ENCODE data around the gene AADAT.
A peak's percentile ranks its signal among the peaks of the same experiment; 100 is the strongest.

AADAT gene

GRCh38 chr4:170027181-170027829, 62.5 kb downstream of the AADAT start:
- peak; percentile 86 for DNase-seq

GRCh38 chr4:170026253-170027021, 63.3 kb downstream of the AADAT start, which contains the start of gene MFAP3L:
Gene MFAP3L (minus strand): TSS chr4:170026395. CDS start chr4:170005877, 20,518 bp downstream.
- peak; percentile 71 for DNase-seq

- DNase-seq: peak; percentile 6
Measured at GRCh38 chr4:170025523-170026252, 64.1 kb downstream of the AADAT start.

- DNase-seq: no peak
Measured at GRCh38 chr4:170022211-170022610, 67.5 kb downstream of the AADAT start.

- no peak for DNase-seq
Measured at GRCh38 chr4:170017252-170017651, 72.5 kb downstream of the AADAT start.

- DNase-seq: no peak
Measured at GRCh38 chr4:170015285-170015684, 74.5 kb downstream of the AADAT start.

GRCh38 chr4:170014359-170015011, 75.3 kb downstream of the AADAT start:
- DNase-seq: no peak

- no peak for DNase-seq
Measured at GRCh38 chr4:170012629-170012958, 77.2 kb downstream of the AADAT start.

GRCh38 chr4:170011921-170012628, 77.7 kb downstream of the AADAT start:
- no peak for DNase-seq

All from activated gamma-delta T cell treated with Interleukin-2 at 50 U/mL for 16 hours (primary cell).